22Rv1 (cell line): Measurements from ENCODE around the gene REXO1.

Experiments used
- CTCF ChIP-seq: fragments of 450-650 bp; IDR thresholded peaks from 2 replicates; pipeline ENCODE4 v1.5.1; 2017; ENCODE audit warnings: mild to moderate bottlenecking
- ZFX ChIP-seq: fragments of 450-650 bp; IDR thresholded peaks from 2 replicates; pipeline ENCODE4 v1.6.1; 2017; ENCODE audit warnings: antibody characterized with exemption, borderline replicate concordance

GRCh38 chr19:1790054-1790792 lies 58.1 kb downstream of the REXO1 start:
- TF ChIP-seq CTCF (no peak), ZFX (no peak)
